ENCODE data around the gene TRAPPC2L. TPM values are rescaled to one million over a fixed set of nuclear protein-coding genes. Genes with fewer than 3 reads are reported as not detected.
A peak's percentile ranks its signal among the peaks of the same experiment; 100 is the strongest.

The TRAPPC2L gene
- total and polyA plus RNA-seq, 4 donors, result 34.2 to 106 (median 48.5) TPM

DNA sequence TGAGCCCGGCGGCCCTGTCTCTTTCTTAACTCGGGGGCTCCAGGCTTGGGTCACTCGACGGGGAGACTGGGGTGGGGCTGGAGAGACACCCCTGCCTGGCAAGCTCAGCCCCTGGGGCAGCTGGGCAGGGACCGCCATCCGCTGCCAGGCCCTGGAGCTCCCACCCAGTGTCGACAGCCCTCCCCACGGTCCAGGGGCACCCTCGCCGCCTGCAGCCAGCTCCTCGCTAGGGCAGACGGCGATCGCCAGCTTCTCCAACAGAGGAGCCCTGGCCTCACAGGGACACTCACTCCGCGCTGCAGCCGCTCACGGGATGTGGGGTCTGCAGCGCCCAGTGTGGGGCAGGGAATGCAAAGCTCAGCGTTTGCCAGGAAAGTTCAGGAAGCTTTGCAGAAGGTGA is 29.2 kb upstream of the TRAPPC2L start:
- Histone ChIP-seq H3K4me1 (ENCODE audit: control insufficient read depth in 5 of 5, insufficient read depth in 5 of 5, low read length in 5 of 5) (peaks cover 0 to 31% (median 0%) of the 10 kb centered on the region in 5 donors), H3K27ac (ENCODE audit: low read depth in 1 of 2, low read length in 1 of 2) (no peak overlapping the region), H3K36me3 (ENCODE audit: control insufficient read depth in 4 of 4, insufficient read depth in 4 of 4, low read length in 4 of 4) (peaks cover 0 to 43% (median 5%) of the 10 kb centered on the region in 4 donors), H3K27me3 (ENCODE audit: control insufficient read depth in 3 of 3, insufficient read depth in 3 of 3, low read length in 2 of 3) (no peaks in the 10 kb centered on the region), H3K4me3 (no peak overlapping the region), H3K9ac (ENCODE audit: insufficient read depth in 1 of 2, low read length in 2 of 2) (no peak overlapping the region), H3K9me3 (ENCODE audit: control insufficient read depth in 4 of 4, insufficient read depth in 3 of 4, low read length in 3 of 4) (no peaks in the 10 kb centered on the region)
- TF ChIP-seq, protein P1, sequence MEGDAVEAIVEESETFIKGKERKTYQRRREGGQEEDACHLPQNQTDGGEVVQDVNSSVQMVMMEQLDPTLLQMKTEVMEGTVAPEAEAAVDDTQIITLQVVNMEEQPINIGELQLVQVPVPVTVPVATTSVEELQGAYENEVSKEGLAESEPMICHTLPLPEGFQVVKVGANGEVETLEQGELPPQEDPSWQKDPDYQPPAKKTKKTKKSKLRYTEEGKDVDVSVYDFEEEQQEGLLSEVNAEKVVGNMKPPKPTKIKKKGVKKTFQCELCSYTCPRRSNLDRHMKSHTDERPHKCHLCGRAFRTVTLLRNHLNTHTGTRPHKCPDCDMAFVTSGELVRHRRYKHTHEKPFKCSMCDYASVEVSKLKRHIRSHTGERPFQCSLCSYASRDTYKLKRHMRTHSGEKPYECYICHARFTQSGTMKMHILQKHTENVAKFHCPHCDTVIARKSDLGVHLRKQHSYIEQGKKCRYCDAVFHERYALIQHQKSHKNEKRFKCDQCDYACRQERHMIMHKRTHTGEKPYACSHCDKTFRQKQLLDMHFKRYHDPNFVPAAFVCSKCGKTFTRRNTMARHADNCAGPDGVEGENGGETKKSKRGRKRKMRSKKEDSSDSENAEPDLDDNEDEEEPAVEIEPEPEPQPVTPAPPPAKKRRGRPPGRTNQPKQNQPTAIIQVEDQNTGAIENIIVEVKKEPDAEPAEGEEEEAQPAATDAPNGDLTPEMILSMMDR (IDR thresholded peaks at IDR 0.05; ENCODE audit: control extremely low read depth, extremely low read depth), result no peak
- DNase-seq (no peak), ATAC-seq (ENCODE audit: insufficient read depth, low FRiP score) (no peak)
- 94% methylated on average over 21 of the region's 21 CpGs for WGBS, 2 donors

DNA sequence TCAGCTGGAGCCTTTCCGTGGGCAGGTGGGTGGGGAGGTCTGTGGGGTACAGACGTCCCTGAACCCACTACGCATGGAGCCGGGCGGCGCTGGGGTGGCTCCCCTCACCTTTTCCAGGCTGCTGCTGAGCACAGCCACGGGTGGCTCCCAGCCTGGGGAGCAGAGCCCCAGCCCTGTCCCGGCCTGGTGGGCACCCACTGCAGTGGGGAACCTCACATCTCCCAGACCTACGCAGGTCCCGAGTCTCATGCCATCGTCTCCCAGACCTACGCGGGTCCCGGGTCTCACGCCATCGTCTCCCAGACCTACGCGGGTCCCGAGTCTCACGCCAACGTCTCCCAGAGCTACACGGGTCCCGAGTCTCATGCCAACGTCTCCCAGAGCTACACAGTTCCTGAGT is 28.2 kb upstream of the TRAPPC2L start:
- ATAC-seq (ENCODE audit: insufficient read depth, low FRiP score), result no peak
- no peaks in the 10 kb centered on the region for H3K27me3 ChIP-seq (ENCODE audit: control insufficient read depth in 3 of 3, insufficient read depth in 3 of 3, low read length in 2 of 3)
- WGBS, 2 donors, result 85 to 93% methylated on average over 16 to 24 of the region's 24 CpGs

DNA sequence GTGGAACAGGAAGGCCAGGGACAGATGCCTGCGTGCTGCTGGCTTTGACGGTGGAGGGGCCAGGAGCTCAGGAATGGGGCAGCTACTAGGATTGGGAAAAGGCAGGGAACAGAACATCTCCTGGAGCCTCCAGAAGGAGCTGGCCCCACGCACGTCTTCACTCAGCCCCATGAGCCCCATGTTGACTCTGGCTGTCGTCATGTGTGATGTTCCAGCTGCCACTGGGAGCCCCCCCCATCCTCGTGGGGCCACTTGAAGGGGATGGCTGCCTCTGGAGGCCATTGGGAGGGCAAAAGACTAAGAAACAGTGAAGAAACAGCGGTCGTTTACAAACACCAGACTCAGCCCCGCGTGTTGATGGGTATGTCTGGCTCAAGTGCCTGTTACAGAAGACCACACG is 26.7 kb upstream of the TRAPPC2L start:
- peak; percentile 97 to 99 (median 98) for DNase-seq
- H3K9ac ChIP-seq (ENCODE audit: insufficient read depth in 1 of 2, low read length in 2 of 2), result no peak overlapping the region
- no peaks in the 10 kb centered on the region for H3K9me3 ChIP-seq (ENCODE audit: control insufficient read depth in 4 of 4, insufficient read depth in 3 of 4, low read length in 3 of 4)
- no peak overlapping the region for H3K27ac ChIP-seq (ENCODE audit: low read depth in 1 of 2, low read length in 1 of 2)
- H3K4me1 ChIP-seq (ENCODE audit: control insufficient read depth in 5 of 5, insufficient read depth in 5 of 5, low read length in 5 of 5), result peaks cover 0 to 31% (median 0%) of the 10 kb centered on the region in 5 donors
- TF ChIP-seq, protein P1 (IDR thresholded peaks at IDR 0.05; ENCODE audit: control extremely low read depth, extremely low read depth), result no peak
- WGBS, 2 donors, result 74 to 76% methylated on average over 11 of the region's 11 CpGs
- no peak for ATAC-seq (ENCODE audit: insufficient read depth, low FRiP score)
- H3K36me3 ChIP-seq (ENCODE audit: control insufficient read depth in 4 of 4, insufficient read depth in 4 of 4, low read length in 4 of 4), result peaks cover 0 to 44% (median 2%) of the 10 kb centered on the region in 4 donors
- no peaks in the 10 kb centered on the region for H3K27me3 ChIP-seq (ENCODE audit: control insufficient read depth in 3 of 3, insufficient read depth in 3 of 3, low read length in 2 of 3)
- H3K4me3 ChIP-seq, result no peak overlapping the region

More for the DNA sequence above, 28.2 kb upstream of the TRAPPC2L start:
- peaks cover 0 to 41% (median 5%) of the 10 kb centered on the region in 4 donors for H3K36me3 ChIP-seq (ENCODE audit: control insufficient read depth in 4 of 4, insufficient read depth in 4 of 4, low read length in 4 of 4)
- no peaks in the 10 kb centered on the region for H3K9me3 ChIP-seq (ENCODE audit: control insufficient read depth in 4 of 4, insufficient read depth in 3 of 4, low read length in 3 of 4)
- peaks cover 0 to 31% (median 0%) of the 10 kb centered on the region in 5 donors for H3K4me1 ChIP-seq (ENCODE audit: control insufficient read depth in 5 of 5, insufficient read depth in 5 of 5, low read length in 5 of 5)
- no peak overlapping the region for H3K27ac ChIP-seq (ENCODE audit: low read depth in 1 of 2, low read length in 1 of 2)
- DNase-seq, result no peak
- H3K9ac ChIP-seq (ENCODE audit: insufficient read depth in 1 of 2, low read length in 2 of 2), result no peak overlapping the region
- no peak overlapping the region for H3K4me3 ChIP-seq
- TF ChIP-seq, protein P1 (IDR thresholded peaks at IDR 0.05; ENCODE audit: control extremely low read depth, extremely low read depth), result no peak

DNA sequence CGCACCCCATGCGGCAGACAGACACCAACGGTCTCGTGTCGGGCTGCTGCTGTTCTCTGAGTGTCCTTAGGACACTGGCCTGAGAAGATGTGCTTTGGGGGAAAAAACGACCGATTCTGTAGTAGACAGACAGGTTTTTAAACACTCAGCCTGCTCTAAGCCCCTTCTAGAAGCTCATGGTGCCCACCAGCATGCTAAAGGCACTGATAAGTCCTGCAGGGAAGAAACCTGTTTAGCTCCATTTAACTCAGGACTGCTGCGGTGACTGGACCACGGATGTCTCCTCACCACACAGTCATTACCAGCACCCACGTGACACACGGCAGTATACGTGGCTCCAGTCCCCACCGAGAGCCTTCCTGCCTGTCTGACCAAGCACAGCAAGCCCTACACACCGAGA is 26.1 kb upstream of the TRAPPC2L start:
- Histone ChIP-seq H3K9ac (ENCODE audit: insufficient read depth in 1 of 2, low read length in 2 of 2) (no peak overlapping the region), H3K9me3 (ENCODE audit: control insufficient read depth in 4 of 4, insufficient read depth in 3 of 4, low read length in 3 of 4) (no peaks in the 10 kb centered on the region), H3K27me3 (ENCODE audit: control insufficient read depth in 3 of 3, insufficient read depth in 3 of 3, low read length in 2 of 3) (no peaks in the 10 kb centered on the region), H3K27ac (ENCODE audit: low read depth in 1 of 2, low read length in 1 of 2) (no peak overlapping the region), H3K4me1 (ENCODE audit: control insufficient read depth in 5 of 5, insufficient read depth in 5 of 5, low read length in 5 of 5) (peaks cover 0 to 31% (median 0%) of the 10 kb centered on the region in 5 donors), H3K36me3 (ENCODE audit: control insufficient read depth in 4 of 4, insufficient read depth in 4 of 4, low read length in 4 of 4) (peaks cover 0 to 49% (median 2%) of the 10 kb centered on the region in 4 donors), H3K4me3 (no peak overlapping the region)
- WGBS, 2 donors, result 88 to 90% methylated on average over 14 of the region's 14 CpGs
- DNase-seq, result no peak
- TF ChIP-seq, protein P1 (IDR thresholded peaks at IDR 0.05; ENCODE audit: control extremely low read depth, extremely low read depth), result no peak
- no peak for ATAC-seq (ENCODE audit: insufficient read depth, low FRiP score)

Data from lung (tissue), 12 donors.